AG04450 (cell line): Measurements from ENCODE around the gene NOTUM. TPM values are rescaled to one million over a fixed set of nuclear protein-coding genes. Genes with fewer than 3 reads are reported as not detected.
"Not testable (repeated sequence)": the region's sequence is repeated elsewhere in the genome, so short reads cannot be mapped to it uniquely, and the experiment has no call there.

Experiments
- CTCF ChIA-PET: fragments of 300-600, 350-600 bp; formaldehyde crosslinking; extraction: SDS; loops from one replicate; lab custom pipeline; 2022; ENCODE audit warnings: antibody characterized with exemption, inconsistent platforms; lab: Charles Lee
- POLR2A ChIA-PET: fragments of 350-600 bp; formaldehyde crosslinking; extraction: SDS; loops from one replicate; lab custom pipeline; 2021; ENCODE audit warnings: antibody characterized with exemption, inconsistent platforms; lab: Yijun Ruan, JAX
- DNase-seq: peaks from one replicate; pipeline ENCODE4 v3.0.0-alpha.2; 2011; ENCODE audit warnings: low read depth, low spot score
- H3K27ac ChIP-seq: one replicate; pipeline ENCODE4 v1.5.1; 2012; ENCODE audit warnings: low read depth, low read length, control low read depth
- H3K27me3 ChIP-seq: one replicate; pipeline ENCODE4 v1.6.0; 2012; ENCODE audit warnings: low read length; ENCODE audit not compliant: control insufficient read depth, insufficient read depth
- H3K4me3 ChIP-seq: 2 replicates; pipeline ENCODE4 v1.5.1; 2011; ENCODE audit warnings: mild to moderate bottlenecking, low read depth, low read length, control low read depth
- H3K9me3 ChIP-seq: 2 replicates; pipeline ENCODE4 v1.5.1; 2012; ENCODE audit warnings: low read length; ENCODE audit not compliant: control insufficient read depth, insufficient read depth
- polyA plus RNA-seq: library from polyadenylated mRNA; depleted of rRNA; stranded (reverse); fragments of >200 nt; gene quantifications from 2 replicates; pipeline ENCODE4 v1.2.3, GENCODE V29; 2011
- TF ChIP-seq, protein P1 (sequence below): IDR thresholded peaks from 2 replicates; pipeline ENCODE4 v1.5.1; 2011; ENCODE audit warnings: low read depth, low read length, control low read depth, inconsistent platforms

NOTUM gene
- polyA plus RNA-seq, 1 experiment, result not detected

DNA sequence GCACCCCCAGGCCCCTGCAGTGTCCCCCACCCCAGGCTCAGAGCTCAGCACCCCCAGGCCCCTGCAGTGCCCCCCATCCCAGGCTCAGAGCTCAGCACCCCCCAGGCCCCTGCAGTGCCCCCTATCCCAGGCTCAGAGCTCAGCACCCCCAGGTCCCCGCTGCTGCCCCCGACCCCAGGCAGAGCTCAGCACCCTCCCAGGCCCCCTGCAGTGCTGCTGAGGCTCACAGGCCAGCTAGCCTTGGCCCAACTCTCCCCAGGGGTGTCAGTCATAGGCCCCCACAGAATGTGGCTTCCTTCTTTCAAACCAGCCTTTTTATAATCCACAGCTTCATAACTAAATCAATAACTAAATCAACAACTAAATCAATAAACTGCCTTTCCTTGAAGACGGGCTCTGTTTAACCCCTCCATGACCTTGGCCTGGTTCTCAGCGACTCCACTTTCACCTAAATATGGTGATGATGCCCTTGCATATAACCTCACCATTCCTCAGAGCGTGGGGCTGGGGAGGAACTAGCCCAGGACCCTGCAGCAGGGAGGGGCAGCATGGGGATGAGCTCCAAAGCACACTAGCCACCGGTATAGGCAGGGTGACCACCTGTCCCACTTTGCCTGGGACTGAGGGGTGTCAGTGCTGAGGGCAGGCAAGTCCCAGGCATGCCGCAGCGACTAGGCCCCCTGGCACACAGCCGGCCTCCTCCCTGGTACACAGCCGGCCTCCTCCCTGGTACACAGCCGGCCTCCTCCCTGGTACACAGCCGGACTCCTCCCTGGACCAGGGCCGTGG is 5.0 kb downstream of the NOTUM start:
- peaks cover 26% of the 10 kb centered on the region for H3K27me3 ChIP-seq
- ChIA-PET CTCF (interaction anchor here (1.4 kb wide), 1 partner anchor 64 kb away, joined by 5 read pairs; no protein-coding TSS in a partner anchor), POLR2A (no interaction called here)
- DNase-seq, result no peak
- no peaks in the 10 kb centered on the region; the same call in 1 of the 2 replicates for H3K9me3 ChIP-seq
- TF ChIP-seq, protein P1, sequence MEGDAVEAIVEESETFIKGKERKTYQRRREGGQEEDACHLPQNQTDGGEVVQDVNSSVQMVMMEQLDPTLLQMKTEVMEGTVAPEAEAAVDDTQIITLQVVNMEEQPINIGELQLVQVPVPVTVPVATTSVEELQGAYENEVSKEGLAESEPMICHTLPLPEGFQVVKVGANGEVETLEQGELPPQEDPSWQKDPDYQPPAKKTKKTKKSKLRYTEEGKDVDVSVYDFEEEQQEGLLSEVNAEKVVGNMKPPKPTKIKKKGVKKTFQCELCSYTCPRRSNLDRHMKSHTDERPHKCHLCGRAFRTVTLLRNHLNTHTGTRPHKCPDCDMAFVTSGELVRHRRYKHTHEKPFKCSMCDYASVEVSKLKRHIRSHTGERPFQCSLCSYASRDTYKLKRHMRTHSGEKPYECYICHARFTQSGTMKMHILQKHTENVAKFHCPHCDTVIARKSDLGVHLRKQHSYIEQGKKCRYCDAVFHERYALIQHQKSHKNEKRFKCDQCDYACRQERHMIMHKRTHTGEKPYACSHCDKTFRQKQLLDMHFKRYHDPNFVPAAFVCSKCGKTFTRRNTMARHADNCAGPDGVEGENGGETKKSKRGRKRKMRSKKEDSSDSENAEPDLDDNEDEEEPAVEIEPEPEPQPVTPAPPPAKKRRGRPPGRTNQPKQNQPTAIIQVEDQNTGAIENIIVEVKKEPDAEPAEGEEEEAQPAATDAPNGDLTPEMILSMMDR, result no peak
- H3K4me3 ChIP-seq, result no peak overlapping the region
- no peak overlapping the region for H3K27ac ChIP-seq

DNA sequence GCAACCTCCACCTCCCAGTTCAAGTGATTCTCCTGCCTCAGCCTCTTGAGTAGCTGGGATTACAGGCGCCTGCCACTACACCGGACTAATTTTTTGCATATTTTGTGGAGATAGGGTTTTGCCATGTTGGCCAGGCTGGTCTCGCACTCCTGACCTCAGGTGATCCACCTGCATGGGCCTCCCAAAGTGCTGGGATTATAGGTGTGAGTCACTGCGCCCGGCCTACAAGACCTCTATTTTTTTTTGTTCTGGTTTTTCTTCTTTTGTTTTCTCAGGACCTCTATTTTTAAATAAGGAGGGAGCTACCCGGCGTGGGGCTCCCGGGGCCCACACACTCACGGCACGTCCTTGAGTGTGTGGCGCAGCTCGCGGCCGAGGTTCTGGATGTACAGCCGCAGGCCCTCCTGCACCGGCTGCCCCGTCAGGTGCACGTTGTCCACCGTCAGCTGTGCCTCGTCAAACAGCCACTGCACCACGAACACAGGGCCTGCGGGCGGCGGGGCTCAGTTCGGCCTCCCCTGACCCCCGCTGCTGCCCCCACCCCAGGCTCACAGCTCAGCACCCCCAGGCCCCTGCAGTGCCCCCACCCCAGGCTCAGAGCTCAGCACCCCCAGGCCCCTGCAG is 5.8 kb downstream of the NOTUM start:
- POLR2A ChIA-PET, result no interaction called here
- CTCF ChIA-PET, result interaction anchor here (1.4 kb wide), 1 partner anchor 65 kb away, joined by 5 read pairs; no protein-coding TSS in a partner anchor

DNA sequence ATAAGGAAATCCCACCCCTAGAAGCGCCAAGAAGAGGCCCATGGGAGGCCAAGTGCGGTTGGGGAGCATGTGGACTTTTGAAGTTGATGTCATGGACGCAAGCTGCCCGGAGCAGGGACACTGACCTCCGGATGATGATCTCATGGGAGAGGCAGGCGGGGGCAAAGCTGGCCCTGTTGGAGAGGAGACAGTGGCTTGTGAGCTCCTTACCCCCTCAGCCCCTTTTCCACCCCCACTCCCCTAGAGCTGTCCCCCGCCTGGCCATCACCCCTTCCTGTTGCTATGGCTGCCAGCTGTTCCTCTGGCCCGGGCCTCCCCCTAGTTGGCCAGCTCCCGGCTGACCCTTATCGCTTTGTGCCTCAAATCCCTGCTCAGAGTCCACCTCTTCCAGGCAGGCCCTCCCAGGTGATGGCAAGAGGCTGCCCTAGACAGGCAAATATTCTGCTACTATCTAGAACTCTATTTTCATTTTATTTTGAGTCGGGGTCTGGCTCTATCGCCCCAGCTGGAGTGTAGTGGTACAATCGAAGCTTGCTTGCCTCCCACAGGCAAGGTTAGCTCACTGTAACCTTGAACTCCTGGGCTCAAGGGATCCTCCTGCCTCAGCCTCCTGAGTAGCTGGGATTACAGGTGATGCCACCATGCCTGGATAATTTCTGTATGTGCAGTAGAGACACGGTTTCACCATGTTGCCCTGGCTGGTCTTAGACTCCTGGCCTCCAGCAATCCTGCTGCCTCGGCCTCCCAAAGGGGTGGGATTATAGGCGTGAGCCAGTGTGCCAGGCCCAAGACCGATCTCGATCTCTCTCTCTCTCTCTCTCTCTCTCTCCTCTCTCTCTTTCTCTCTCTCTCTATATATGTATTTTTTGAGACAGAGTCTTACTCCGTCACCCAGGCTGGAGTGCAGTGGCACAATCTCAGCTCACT is 6.6 kb downstream of the NOTUM start:
- no peaks in the 10 kb centered on the region; the same call in 1 of the 2 replicates for H3K9me3 ChIP-seq
- TF ChIP-seq, protein P1, result no peak
- DNase-seq, result no peak
- H3K27ac ChIP-seq, result no peak overlapping the region
- POLR2A ChIA-PET, result no interaction called here
- H3K4me3 ChIP-seq, result no peak overlapping the region
- CTCF ChIA-PET, result interaction anchor here (1.4 to 2.0 kb wide), 2 partner anchors 66 to 76 kb away, joined by 5 to 7 read pairs; no protein-coding TSS in a partner anchor
- peaks cover 19% of the 10 kb centered on the region for H3K27me3 ChIP-seq

More for the DNA sequence above, 5.8 kb downstream of the NOTUM start:
- H3K9me3 ChIP-seq, result no peaks in the 10 kb centered on the region; the same call in 1 of the 2 replicates
- TF ChIP-seq, protein P1, result no peak
- no peak overlapping the region for H3K4me3 ChIP-seq
- no peak for DNase-seq
- H3K27ac ChIP-seq, result no peak overlapping the region
- H3K27me3 ChIP-seq, result peaks cover 22% of the 10 kb centered on the region

DNA sequence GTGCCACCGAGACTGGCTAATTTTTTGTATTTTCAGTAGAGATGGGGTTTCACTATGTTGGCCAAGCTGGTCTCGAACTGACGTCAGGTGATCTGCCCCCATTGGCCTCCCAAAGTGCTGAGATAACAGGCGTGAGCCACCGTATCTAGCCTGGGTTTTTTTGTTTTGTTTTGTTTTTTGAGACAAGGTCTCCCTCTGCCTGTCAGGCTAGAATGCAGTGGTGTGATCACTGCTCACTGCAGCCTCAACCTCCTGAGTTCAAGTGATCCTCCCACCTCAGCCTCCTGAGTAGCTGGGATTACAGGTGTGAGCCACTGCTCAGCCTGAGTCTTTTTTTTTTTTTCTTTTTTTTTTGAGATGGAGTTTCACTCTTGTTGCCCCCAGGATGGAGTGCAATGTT is 7.5 kb downstream of the NOTUM start:
- POLR2A ChIA-PET, H3K27ac ChIP-seq: not testable (repeated sequence)
- CTCF ChIA-PET, result interaction anchor here (2.0 kb wide), 1 partner anchor 77 kb away, joined by 7 read pairs; no protein-coding TSS in a partner anchor

DNA sequence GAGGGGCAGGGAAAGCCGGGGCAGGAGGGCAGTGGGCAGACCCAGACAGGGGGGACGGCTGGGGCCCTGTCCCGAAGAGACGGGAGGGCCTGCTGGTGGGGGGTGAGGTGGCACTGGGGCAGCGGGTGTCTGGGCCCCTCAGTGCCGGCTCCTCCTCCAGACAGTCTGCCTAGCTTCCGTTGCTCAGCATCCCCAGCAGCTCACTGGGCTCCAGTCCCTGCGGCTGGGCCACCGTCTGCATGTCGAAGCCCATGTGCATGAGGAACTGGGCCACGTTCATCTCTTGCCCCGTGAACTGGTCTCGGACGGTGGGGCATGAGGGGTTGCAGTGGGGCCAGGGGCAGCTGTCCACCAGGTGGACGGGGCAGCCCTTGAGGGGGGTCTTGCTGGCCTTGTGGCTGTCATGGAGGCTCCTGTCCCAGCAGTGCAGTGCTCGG is 8.2 kb downstream of the NOTUM start:
- ChIA-PET POLR2A (interaction anchor here (0.6 kb wide), 1 partner anchor 8 kb away, joined by 3 read pairs; no protein-coding TSS in a partner anchor), CTCF (interaction anchor here (0.6 to 2.0 kb wide), 2 partner anchors 11 to 77 kb away, joined by 4 to 7 read pairs; no protein-coding TSS in a partner anchor)
- Histone ChIP-seq H3K9me3 (no peaks in the 10 kb centered on the region; the same call in 1 of the 2 replicates), H3K27ac (no peak overlapping the region), H3K4me3 (no peak overlapping the region), H3K27me3 (peaks cover 7% of the 10 kb centered on the region)
- TF ChIP-seq, protein P1, result no peak
- DNase-seq, result no peak

More for the DNA sequence above, 7.5 kb downstream of the NOTUM start:
- H3K9me3 ChIP-seq, H3K4me3 ChIP-seq, H3K27me3 ChIP-seq, DNase-seq: not testable (repeated sequence)
